GM18873 (cell line): ENCODE results near the gene SLC15A5.

Source experiments
- ATAC-seq: cut with Tn5 transposase; IDR thresholded peaks from one replicate; pipeline ENCODE4 v1.9.1; 2021; ENCODE audit warnings: mild to moderate bottlenecking, moderate library complexity, moderate number of reproducible peaks; ENCODE audit not compliant: unreplicated experiment, low FRiP score

The SLC15A5 gene

DNA sequence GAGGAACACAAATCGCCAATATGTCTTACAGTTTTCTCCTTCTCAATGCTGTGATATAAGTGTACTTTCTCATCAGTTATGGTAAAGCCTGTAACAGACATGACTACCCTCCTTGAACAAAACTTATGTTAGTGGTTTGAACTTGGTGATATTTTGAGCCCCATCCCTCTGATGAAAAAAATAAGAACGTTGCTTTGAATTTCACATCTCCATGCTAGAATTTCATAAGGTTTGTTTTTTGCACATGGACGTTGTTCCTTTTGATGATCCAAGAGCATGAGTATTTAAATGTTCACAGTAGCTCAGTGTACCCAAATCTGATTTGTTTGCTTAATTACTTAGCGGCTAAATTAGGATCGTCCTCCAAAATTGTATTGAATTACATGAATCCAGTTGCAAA, at the start of gene SLC15A5:
SLC15A5 (minus strand) TSS at position 101 of the 400 bp plus-strand sequence; CDS start at position 101, 0 bp downstream.
- ATAC-seq = no peak

- no peak for ATAC-seq
Observed at GRCh38 chr12:16325426-16325825, 47.9 kb upstream of the SLC15A5 start.

GRCh38 chr12:16324772-16325171, 47.3 kb upstream of the SLC15A5 start:
- ATAC-seq = no peak

DNA sequence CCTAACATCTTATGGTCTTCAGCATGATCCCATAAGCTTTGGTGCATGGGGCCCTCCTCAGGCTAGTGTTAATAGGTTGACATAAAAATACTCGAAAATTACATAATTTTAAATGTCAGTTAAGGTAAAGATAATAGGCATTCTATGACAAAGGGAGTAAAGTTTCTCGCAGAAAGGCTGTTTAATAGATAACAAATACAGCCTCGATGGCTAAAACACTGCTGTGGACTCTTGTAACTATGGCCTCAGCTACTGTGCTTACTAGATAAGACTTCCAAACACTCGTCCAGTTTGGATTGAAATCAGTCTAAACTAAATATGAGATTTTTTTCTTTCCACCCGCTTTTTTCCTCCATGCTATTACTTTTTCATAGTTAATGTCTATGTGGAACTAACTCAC, 46.8 kb upstream of the SLC15A5 start:
- ATAC-seq = no peak

DNA sequence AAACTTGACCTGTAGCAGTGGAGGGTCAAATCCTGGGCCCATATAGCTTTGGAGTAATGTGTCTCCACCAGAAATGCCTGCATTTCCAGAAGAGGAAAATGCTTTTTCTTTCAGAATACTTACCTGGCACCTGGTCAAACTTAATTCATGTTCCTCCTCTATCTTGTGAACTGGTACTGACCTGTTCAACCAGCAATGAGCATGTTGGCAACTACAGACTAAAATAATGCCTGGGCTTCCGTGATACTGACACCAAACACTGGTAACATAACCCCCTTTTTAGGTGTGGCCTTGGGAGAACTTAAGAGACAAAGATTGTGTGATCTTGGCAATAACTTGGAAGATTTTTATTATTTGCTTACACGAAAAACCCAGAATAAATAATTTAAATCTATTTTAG, 46.2 kb upstream of the SLC15A5 start:
- ATAC-seq = no peak

GRCh38 chr12:16323010-16323409, 45.5 kb upstream of the SLC15A5 start:
- ATAC-seq = no peak

GRCh38 chr12:16310934-16311333, 33.4 kb upstream of the SLC15A5 start:
- ATAC-seq = no peak

DNA sequence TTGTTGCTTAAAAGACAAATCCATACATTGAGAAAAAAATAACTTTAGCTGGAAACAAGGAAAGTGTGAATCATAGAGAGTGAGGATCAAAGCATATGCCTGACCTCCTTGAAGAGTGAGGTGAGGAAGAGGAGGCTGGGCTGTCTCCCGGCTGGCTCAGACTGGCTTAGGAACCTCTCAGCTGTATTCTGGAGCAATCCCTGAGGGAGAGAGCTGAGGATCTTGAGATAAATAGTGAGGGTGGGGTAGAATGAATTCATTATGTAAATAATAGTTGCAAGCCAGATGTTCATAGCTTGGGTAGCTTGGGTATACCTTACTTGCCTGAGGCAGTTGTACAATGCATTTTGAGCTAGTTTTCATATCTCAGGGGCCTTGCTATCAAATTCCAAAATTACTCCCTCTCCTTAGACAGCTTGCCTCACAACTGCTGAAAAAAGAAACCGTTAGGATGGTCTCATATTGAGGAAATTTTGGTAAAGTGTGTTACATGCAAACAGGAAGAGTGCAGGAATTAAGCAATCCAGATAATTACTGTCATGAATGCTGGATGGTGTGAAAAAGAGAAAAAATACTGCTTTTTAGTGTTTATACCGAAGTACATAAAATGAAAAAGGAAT, 30.5 kb upstream of the SLC15A5 start:
- ATAC-seq = no peak

DNA sequence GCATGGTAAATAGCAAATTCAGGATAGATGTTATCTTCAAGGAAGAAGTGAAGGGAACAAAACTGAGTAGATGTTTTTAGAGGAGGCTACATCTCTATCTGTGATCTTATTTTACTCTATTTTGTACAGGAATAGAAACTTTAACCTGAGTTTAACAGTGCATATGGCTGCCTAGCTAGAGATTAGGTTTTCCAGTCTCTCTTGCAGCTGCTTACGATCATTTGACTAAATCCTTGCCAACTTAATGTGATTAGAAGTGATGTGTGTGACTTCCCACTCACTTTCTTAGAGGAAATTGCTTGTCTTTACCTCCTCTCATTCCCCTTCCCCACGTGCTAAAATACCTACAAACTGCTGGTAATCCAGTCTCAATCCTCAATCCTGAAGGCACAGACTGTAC, 26.5 kb upstream of the SLC15A5 start:
- no peak for ATAC-seq

DNA sequence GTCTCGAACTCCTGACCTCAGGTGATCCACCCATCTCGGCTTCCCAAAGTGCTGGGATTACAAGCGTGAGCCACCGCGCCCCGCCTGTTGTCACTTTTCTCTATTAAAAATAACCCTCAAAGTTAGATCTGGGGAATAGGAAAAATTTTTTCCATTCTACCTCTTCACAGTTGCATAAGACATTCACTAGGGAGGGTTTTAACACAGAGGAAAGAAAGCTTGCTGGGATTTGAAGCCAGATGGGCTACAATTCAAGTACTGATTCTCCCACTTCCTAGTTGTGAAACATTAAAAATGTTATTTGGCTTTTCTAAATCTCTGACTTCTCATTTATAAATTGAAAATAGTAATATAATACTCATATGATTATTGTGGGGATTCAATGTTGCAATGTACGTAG, 23.3 kb upstream of the SLC15A5 start:
- ATAC-seq = no peak

GRCh38 chr12:16300122-16300521, 22.6 kb upstream of the SLC15A5 start:
- ATAC-seq = no peak

- ATAC-seq = no peak
Observed at GRCh38 chr12:16299403-16299802, 21.9 kb upstream of the SLC15A5 start.

DNA sequence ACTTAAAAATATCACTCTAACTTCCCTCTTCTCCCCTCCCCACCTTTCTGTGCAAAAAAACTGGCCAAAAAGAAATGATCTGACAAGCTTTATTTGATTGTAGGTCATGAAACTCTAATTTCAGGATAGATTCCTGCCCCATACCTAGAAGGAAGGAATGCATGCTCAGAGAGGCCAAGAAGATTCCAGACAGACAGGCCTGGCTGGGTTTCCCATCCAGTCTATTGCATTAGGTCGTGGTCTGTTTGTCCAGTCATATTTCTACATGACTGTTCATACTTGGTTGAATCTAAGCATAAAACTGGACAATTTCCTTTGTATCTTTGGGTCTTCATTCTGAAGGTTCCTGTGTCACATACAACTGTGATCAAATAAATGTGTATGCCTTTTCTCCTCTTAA, 20.0 kb upstream of the SLC15A5 start:
- no peak for ATAC-seq

- ATAC-seq = no peak
Observed at GRCh38 chr12:16294376-16294956, 17.0 kb upstream of the SLC15A5 start.

DNA sequence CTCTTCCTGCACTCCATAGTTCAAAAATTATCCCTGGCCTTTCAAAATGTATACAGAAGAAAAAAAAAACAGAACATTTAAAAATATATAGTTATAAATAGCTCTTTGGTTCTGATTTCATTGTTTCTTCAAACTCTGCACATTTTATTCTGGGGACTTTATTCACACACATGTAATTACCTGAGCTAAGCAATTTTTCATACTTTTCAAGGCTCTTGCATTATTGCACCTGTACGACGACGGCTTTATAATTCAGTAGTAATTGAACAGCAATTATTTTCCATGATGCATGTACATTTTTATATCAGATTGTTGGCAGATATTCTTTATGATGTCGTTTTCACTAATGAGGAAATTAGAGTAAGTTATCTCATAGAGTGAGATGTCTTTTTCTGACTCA, 13.5 kb upstream of the SLC15A5 start:
- no peak for ATAC-seq

GRCh38 chr12:16285586-16285985, 8.1 kb upstream of the SLC15A5 start:
- ATAC-seq = no peak

DNA sequence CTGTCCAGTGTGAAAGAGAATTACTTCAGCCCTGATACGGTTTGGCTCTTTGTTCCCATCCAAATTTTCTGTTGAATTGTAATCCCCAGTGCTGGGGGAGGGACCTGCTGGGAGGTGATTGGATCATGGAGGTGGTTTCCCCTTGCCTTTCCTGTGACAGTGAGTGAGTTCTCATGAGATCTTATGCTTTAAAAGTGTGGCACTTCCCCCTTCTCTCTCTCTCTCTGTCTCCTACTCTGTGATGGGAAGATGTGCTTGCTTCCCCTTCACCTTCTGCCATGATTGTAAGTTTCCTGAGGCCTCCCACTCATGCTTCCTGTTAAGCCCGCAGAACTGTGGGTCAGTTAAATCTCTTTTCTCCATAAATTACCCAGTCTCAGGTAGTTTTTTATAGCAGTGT, 5.5 kb upstream of the SLC15A5 start:
- no peak for ATAC-seq

DNA sequence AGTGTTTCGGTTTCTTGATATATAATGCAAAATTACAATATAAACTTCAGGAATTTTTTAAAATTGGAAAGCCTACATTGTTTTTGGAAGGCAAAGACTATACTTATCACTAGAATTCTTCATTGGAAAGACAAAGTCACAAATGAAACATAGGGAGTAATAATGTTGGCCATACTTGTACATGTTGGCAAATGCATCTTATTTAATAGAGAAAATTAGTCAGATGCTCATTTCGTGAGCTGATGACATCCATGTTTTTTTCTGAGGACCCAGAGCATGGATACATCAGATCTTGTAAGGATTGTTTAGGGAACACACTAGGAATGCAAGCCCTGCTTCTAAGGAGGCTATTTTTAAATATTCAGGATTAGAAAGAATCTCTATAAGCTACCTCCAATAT, 4.6 kb upstream of the SLC15A5 start:
- no peak for ATAC-seq

GRCh38 chr12:16281157-16281556, 3.7 kb upstream of the SLC15A5 start:
- ATAC-seq = no peak

- ATAC-seq = no peak
Observed at GRCh38 chr12:16272222-16272621, 5.3 kb downstream of the SLC15A5 start.

DNA sequence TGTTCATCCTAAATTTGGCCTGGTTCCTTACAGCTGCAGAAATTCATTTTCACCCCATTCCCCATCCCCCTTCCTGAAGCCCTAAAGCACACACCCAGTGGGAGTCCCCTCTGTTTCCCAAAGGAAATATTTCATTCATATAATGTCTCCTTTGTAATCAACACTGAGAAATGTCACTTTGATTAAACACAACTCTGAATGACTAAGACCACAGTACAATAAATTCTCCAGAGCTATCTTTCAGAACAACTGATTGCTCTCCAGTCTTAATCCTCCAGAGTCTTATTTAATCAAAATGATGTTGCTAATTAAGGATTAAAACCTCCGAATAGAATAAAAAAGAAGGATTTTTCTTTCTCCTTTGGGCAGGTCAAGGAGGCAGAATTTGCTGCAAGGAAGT, 6.4 kb downstream of the SLC15A5 start:
- ATAC-seq = no peak

GRCh38 chr12:16269946-16270345, 7.5 kb downstream of the SLC15A5 start:
- no peak for ATAC-seq

DNA sequence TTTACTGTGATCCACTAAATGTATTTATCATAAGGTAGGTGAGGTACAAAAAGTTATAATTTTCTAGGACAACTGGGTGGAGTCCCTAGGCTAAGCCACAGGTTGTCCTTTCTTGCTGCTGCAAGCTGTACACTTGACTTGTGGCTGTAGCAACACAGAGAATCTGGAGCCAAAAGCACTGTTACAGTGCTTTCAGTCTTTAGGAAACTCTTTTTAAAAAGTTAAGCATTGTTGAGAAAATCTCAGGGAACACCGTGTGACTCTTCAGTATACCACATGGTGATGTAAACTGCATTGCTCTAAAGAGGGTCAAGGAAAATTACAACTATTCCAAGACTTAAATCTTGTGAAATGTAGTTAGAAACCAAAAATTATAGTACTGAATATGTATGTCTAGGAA, 11.4 kb downstream of the SLC15A5 start:
- ATAC-seq = no peak
